Fibroblast of the aortic adventitia (primary cell): ENCODE results near the gene MAZ. TPM values are rescaled to one million over a fixed set of nuclear protein-coding genes. Genes with fewer than 3 reads are reported as not detected.
"Not testable (repeated sequence)": the region's sequence is repeated elsewhere in the genome, so short reads cannot be mapped to it uniquely, and the experiment has no call there.

Experiments
- DNase-seq: peaks from one replicate; pipeline ENCODE4 v3.0.0-alpha.2; 2010; ENCODE audit warnings: low read depth
- H3K4me3 ChIP-seq: 2 replicates; pipeline ENCODE4 v1.5.1; 2011; ENCODE audit warnings: low read depth, mild to moderate bottlenecking, control low read depth, low read length, moderate library complexity
- total RNA-seq: library from RNA; depleted of rRNA; stranded (reverse); fragments of >200 nt; gene quantifications from 2 replicates; pipeline ENCODE4 v1.2.3, GENCODE V29; 2012; ENCODE audit warnings: low replicate concordance
- TF ChIP-seq, protein P1 (sequence below): IDR thresholded peaks from 2 replicates; pipeline ENCODE4 v1.5.1; 2011; ENCODE audit warnings: mild to moderate bottlenecking, low read length, control low read depth, inconsistent platforms; ENCODE audit not compliant: insufficient read depth

The MAZ gene
- total RNA-seq, 1 donor: 159 TPM

DNA sequence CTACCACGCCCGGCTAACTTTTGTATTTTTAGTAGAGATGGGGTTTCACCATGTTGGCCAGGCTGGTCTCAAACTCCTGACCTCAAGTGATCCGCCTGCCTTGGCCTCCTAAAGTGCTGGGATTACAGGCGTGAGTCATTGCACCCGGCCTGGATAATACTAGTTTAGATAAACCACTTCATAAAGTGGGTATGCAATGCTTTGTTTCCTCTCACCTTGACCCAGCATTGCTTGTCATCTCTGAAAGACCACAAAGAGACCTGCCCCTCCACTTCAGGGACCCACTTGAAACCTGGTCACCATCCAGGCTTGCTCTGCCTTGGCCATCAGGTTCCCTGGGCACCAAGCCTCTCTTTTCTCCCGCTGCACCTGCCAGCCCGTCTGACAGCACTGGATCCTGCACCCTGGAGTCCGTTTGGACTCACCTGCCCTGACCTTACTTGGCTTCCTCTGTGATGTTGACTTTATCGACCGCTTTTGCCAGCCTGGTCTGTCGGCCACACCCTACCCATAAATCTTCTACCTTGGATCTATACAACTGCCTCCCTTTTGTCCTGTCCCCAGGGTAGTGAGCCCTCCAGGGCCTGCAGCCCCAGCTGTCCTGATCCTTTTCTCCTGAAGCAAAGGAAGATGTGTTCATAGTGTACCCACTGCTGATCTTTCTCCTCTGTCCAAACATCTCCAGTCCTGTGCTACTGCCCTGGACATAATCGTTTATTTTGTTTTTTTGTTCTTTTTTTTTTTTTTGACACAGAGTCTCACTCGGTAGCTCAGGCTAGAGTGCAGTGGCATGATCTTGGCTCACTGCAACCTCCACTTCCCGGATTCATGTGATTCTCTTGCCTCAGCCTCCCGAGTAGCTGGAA, 40.9 kb upstream of the MAZ start:
- no peak for DNase-seq
- no peak overlapping the region for H3K4me3 ChIP-seq
- TF ChIP-seq, protein P1, sequence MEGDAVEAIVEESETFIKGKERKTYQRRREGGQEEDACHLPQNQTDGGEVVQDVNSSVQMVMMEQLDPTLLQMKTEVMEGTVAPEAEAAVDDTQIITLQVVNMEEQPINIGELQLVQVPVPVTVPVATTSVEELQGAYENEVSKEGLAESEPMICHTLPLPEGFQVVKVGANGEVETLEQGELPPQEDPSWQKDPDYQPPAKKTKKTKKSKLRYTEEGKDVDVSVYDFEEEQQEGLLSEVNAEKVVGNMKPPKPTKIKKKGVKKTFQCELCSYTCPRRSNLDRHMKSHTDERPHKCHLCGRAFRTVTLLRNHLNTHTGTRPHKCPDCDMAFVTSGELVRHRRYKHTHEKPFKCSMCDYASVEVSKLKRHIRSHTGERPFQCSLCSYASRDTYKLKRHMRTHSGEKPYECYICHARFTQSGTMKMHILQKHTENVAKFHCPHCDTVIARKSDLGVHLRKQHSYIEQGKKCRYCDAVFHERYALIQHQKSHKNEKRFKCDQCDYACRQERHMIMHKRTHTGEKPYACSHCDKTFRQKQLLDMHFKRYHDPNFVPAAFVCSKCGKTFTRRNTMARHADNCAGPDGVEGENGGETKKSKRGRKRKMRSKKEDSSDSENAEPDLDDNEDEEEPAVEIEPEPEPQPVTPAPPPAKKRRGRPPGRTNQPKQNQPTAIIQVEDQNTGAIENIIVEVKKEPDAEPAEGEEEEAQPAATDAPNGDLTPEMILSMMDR: no peak

DNA sequence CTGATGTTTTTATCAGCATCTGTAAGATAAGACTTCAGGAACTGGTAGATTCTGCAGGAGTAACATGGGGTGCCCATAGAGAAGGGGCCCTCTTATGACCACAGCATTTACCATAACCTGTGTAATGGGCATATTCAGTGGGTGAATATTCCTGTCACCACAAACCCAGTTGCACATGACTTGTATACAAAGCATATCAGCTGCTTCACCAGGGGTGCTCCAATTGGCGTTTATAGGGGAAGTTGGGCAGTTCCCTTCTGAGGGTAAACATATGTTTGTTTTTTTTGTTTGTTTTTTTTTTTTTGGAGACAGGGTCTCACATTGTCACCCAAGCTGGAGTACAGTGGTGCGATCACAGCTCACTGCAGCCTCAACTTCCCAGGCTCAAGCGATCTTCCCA, 39.8 kb upstream of the MAZ start:
- no peak overlapping the region for H3K4me3 ChIP-seq
- DNase-seq: no peak
- TF ChIP-seq, protein P1: no peak

DNA sequence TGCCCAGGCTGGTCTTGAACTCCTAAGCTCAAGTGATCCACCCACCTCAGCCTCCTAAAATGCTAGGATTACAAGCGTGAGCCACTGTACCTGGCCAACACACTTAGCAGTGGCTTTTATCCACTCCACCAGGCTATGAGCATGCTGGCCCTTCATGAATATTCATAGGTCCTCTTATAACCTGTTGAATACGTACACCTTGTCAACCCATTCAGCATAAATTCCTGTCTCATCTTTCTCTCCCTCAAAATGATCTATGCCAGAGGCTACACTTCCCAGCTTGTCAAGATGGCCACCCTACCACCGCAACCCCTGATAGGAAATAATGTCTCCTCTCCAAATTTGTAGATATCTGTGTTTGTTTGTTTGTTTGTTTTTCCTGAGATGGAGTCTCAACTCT, 39.3 kb upstream of the MAZ start:
- no peak overlapping the region for H3K4me3 ChIP-seq
- TF ChIP-seq, protein P1: no peak
- no peak for DNase-seq

DNA sequence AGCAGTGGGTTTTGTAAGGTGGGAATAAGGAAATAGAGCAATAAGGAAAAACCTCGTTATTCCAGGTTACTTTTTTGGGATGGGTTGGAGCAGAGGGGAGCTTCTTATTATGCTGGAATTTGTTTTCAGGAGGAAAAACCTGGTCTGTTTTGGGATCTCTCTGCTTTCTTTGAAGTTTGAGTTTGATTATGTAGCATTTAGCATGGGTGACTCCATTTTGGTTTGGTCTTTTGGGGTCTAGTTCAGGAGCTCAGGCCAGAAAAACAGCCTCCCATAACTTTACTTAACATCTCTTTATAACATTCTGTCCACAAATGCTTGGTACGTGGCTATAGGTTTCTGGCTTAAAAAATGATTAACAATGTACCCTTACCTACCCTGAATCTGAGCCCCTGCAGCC, 36.8 kb upstream of the MAZ start:
- H3K4me3 ChIP-seq: no peak overlapping the region
- DNase-seq: no peak
- TF ChIP-seq, protein P1: no peak

DNA sequence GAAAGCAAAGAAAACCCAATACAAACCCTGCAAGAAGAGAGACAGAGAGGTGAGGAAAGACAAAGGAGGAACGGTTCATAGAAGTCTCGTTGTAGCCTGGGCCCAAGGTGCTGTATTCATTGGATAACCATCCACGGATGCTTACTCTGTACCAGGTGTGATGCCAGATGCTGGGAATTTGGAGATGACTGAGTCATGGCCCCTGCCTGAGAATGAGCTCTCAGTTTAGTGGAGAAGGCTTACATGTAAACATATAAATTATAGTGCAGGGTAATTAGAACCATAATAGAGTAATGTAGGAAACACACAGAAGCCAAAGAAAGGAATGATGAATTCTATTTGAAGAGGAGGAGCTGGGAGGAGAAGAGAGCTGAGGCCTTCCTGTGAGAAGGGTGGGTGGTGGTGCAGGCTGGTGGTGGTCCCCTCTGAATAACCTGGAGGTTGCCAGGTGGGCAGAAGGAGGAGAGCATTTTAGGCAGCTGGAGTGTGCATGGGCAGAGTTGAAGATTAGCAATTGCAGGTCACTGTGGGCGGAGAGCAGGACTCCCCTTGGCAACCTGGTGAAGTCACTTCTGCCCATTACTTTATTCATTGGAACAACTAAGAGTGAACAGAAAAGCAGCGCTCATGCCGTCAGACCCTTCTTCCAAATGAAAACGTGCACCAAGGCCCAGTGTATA, 35.9 kb upstream of the MAZ start:
- no peak overlapping the region for H3K4me3 ChIP-seq
- TF ChIP-seq, protein P1: no peak
- no peak for DNase-seq

DNA sequence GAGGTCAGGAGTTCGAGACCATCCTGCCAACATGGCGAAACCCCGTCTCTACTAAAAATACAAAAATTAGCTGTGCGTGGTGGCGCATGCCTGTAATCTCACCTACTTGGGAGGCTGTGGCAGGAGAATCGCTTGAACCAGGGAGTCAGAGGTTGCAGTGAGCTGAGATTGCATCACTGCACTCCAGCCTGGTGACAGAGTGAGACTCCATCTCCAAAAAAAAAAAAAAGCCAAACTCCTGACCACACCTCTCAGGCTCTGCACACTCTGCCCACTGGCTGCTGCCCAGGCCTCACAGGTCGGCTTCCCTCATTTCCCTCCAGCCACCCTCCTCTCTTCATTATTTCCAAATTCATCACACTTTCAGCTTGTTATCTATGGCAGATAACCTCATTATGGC, 34.0 kb upstream of the MAZ start:
- DNase-seq: peak; percentile 56
- H3K4me3 ChIP-seq: not testable (repeated sequence)

DNA sequence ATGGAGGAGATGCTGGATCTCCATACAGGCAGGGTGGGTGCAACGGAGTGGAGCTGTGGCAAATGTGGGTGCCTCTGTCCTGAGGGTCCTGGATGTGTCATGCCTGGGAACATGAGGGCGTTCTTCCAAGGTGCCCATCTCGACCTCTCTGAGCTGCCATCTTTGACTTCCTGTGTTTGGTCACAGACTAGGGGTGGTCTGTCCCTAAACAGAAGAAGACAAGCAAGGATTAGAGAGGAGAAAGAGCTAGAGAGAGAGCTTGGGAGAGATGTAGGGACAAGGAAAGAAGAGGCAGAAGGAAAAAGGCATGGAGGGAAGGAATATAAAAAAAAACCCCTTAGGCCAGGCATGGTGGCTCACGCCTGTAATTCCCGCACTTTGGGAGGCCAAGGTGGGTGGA, 31.6 kb upstream of the MAZ start:
- DNase-seq: no peak
- TF ChIP-seq, protein P1: no peak
- no peak overlapping the region for H3K4me3 ChIP-seq
